HG02943 (cell line): ENCODE data around the gene CBX4.

Source experiments
- ATAC-seq: cut with Tn5 transposase; IDR thresholded peaks from one replicate; pipeline ENCODE4 v1.9.1; 2021; ENCODE audit warnings: mild to moderate bottlenecking, low read depth, moderate library complexity; ENCODE audit not compliant: unreplicated experiment

CBX4 gene

DNA sequence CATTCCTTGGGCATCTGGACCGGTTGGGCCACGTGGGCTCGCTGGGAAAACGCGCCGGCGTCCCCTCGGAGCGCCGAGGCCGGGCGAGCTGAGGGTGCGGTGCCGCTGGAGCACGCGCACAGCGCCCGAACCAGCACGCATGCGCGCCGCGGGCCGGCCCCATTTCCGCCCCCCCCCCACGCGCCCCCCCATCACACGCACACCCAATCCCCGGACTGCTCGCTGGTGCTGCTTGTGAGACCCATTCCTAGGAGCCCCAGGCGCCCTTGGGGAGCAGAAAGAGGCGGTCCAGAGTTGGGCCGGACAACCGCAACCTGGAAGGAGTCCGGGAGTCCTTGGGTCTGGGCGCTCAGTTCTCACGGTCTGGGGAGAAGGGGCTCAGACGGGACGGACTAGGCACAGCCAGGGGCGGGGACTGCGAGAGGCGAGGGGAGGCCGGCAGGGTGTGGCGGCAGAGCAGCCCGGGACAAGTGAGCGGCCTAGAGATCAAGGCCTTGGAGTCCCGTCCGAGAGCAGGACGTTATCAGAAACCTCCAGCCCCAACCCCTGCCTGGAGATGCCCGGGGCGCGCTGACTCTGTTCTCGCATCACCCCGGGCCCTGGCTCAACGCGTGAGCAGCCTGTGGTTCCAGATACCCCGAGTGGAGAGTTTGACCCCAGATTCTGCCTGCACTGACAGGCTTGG, 36.4 kb downstream of the CBX4 start:
- ATAC-seq = no peak

DNA sequence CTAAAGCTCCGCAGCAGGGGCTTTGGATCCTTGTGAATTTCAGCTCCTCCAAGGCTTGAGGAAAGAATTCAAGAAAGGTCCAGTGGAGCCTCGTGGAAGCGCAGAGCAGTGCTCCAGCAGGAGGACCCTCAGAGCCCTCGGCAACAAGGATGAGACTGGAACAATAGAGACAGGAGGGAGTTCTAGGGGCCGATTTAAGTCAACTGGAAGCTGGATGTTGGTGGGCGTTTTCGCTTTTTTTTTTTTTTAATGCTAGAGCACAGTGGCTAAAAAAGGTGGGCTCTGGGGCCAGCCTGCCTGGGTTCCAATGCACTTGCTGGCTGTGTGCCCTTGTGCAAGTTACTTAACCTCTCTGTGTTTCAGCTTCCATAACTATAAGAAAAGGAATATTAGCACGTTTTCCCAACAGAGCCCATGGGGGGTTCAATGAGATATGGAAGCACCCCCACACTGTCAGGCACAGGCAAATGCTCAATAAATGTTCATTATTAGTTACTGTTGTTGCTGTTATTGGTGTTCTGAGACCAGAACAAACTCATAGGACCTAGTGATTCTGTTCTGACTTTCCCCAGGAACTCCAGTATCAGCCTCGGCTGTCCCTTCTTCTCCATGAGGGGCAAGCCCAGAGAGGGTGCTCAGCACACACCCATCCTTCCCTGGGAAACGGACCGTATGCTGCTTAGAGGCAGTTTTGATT, 37.1 kb downstream of the CBX4 start:
- ATAC-seq = no peak

DNA sequence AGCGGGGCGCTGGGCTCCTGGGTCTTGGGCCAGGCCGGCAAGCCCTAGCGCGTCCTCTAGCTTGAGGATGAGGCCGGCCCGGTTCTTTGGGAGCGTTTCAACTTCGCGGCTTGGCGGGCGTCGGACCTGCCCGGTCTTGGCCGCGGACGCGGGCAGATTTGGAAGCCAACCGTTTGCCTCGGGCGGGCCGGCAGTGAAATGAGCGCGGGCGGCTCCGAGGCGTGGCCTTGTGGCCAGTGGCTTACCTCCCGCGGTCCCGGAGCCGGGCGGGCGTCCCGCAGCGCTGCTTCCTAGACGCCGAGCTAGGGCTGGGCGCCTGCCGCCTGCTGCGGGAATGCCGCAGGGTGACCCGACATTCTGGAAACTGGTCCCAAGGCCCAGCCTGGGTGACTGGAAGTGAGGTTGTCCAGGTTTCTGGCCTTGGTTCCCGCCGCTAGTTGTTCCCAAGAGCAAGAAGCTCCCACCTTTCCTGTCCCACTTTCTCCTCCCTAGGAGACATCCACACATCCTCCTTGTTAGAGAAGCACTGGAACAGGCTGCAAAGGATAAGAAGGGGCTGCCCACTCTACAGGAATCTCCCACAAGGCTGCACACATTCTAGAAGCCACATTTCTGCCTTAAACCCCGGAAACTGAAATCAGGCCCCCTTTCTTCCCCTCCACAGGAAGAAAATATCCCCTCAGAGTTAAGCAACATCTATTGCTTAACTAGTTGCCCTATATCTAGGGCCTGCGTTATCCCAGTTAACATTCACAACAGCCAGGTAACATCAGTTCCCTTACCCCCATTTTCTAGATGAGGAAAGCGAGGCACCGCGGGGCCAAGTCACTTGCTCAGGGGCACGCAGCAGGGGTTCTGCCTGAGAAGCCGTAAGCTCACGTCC, 37.8 kb downstream of the CBX4 start:
- no peak for ATAC-seq

DNA sequence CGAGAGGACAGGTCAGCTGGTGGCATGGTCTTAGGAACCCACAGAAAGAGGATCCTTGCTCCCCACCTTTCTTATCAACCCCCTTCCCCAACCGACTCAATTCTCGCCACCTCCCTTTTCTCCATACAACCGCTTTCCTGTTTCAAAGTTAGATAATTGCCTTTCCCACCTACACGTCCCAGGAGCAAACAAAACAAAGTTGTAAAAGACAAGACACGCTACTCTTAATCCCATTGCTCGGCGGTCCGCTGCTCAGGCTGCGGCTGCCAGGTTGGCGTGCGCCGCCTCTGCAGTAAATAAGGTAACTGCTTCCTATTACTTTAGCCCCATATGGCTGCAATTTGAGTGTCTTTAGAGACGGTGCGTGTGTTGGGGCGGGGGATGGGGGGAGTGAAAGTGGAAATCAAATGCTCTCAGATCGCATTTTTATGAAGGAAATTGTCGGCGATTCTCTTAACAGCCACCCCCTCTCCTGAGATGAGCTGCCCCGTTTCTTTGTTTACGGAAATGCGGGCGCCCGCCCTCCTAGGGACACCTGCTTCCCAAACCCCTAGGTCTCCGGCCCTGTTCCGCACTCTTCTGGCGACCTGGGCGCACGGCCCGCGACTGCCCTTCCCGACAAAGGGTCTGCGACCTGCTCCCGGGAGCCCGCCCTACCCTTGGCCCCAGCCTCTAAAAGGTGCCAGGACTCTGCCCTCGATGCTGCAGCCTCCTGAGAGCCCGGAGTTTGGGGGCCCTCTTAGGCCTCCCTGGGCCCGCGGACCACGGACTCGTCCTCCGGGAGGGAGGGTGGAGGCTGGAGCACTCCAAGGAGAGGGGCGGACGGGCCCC, 38.7 kb downstream of the CBX4 start:
- ATAC-seq = no peak

DNA sequence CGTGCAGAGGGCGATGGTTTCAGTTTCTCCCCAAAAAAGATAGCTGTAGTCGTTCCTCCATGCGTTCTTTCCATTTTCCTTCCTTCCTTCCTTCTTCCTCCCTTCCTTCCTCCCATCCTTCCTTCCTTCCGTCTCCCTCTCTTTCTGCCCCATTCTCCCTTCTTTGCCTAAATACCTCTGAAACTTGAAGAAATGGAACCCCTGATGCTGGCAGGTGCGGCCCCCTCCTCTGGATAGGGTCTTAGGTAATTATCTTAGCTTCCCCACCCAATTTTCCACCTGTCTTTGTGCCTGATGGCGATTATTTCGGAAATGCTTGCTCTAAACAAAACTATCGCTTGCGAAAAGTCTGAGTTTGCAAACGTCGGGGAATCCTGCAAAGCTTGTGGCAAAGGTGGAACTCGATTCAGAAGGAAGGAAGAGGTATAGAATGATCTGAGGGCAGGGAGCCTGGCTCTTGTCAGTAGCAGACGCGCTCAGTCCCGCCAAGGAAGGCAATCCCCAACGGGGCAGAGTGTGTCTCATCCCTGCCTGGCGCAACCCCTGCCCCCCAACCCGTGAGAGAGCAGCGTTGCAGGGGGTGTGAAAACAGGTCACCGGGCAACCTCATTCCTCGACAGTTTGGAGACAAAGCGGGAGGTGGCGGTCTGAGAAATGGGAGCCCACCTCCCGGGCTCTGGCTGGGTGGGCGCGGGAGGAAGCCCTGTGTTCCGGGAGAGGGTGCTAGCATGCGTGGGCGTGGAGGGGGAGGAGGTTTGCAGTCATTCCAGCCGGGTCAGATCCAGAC, 39.5 kb downstream of the CBX4 start:
- ATAC-seq = no peak

DNA sequence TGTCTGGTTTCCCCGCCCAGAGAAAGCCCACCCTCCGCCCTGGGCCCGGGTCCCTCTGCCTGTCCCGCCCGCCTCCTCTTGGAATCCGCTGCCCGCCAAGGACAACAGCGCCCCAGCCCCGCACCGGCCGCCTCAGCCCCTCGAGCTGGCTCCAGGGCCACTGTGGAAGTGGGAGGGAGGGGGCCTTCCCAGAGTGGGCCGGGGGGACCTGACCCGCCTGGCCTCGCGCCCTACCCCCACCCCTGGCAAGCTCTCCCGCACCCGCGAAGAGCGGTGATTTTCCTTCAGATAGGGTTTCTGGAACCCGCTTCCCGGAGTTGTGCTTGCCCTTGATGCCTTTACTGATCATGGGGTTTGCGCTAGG, 40.1 kb downstream of the CBX4 start:
- ATAC-seq = no peak

DNA sequence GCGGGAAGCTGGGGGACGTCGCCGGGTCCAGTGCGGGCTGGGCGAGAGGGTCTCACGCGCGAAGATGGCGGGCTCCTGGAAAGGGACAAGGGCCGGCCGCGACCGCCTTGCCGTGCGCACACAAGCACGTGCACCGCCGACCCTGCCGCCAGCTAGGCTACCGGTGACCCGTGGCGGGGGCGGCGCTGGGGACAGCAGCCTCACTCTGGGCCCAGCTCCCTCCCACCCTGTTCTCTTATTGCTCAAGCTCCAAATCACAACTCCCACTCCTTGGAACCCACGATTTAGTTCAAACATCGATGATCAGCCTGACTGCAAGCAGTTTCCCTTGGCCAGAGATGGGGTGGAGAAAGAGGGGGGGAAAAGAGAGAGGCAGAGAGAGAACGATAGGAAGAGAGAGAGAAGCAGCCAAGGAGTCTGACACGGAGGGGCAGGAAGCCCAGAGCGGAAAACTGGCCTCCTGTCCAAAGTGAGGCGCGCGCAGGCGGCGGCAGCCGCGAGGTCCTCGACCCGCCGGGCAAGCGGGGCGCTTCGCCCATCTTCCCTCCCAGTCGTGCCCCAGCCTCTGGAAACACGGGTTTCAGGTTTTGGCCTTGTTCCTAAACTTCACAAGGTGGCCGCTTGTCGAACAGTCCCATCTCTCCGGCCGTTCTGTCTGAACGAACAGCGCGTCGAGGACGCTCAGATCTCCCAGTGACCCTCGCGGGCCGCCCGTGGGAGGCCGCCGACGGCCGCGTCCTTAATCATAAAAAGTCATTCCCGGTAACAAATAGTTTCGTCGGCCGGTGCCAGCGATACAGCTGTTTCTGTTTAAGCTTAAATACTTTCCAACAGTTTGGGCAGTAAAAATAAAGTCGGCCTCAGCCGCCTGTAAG, 40.7 kb downstream of the CBX4 start:
- ATAC-seq = no peak

DNA sequence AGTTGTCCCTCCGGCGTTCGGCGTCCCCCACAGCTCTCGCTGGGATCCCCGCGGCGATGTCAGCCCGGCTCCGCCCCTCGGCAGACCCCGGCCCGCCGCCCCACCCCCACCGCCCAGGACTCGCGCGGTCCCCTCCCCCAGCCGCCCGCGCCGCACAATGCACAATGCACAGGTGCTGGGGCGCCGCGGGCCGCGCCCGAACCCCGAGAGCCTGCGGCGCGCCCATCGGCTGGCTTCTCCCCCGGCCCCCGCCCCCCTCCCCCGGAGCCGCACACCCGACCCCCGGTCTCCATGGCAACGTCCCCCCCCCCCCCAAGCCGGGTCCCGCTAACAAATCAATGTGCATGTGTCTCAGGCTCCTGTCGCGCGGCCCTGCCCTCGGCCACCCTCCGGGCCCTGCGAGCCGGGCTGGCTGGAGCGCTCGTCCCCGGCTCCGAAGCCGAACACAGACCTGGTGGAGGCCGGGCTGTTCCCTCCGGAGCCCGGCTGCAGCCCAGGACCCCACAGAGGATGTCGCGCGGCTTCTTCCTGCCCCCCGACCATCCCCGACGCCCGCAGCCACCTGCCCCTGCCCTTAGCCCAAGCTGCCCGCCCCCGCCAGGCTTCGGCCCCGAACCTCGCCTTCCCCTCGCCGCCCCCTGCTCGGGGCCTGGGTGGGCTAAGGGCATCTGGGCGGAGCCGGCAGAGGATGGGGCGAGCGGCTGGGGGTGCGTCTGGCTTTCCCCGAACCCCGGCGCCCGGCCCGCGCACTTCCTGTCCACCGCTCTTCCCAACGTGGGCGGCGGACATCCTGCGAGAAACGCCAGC, 41.5 kb downstream of the CBX4 start:
- ATAC-seq = no peak

DNA sequence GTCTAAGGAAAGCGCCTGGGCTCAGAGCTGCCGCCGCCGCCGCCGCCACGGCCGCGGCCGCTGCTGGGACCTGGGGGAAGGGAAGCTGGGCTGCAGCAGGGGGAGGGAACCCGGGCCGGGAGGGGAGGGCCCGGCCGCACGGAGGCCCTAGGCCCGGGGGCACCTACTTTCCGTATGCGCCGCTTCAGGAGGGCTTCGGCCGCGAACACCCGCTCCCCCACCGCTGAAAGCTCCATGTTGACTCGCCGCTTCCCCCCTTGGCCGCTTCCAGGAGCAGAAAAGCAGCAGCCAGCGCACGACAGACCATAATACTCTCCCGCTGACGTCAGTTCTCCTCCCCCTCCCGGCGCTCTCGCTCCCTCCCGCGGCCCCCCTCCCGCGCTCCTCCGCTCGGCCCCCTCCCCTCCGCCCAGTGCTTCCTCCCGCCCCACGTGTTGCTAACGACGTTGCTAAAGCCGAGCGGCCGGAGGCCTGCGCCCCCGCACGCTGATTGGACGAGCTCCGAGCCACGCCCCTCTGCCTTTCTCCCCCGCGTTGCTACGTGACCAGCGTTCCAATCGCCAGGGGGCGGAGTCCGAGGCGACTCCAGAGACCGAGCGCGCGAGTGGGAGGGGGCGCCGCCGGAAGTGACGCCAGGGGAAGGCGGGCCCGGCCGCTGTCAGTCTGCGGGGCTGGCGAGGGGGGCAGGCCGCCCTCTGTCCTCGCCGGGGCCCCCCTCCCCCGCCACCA, 42.3 kb downstream of the CBX4 start, which contains the start of gene CBX8:
Gene CBX8 (minus strand): TSS at position 315 of the 729 bp plus-strand sequence. CDS start 79 bp downstream, at position 236.
- peak; percentile 86 for ATAC-seq

DNA sequence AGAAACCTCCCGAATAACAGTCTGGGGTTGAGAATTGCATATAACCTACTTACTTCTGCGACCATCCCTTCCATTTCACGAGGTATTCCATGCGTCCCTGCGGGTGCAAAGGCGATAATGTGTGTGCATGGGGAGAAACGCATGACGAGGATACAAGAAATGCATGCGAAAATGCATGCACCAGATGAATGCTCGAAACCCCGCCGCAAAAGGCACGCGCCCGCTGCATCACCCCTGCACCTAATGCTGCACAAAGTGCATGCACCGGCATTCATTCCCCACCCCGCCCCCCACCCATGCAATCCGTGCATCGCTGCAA, 42.8 kb downstream of the CBX4 start:
- ATAC-seq = no peak

DNA sequence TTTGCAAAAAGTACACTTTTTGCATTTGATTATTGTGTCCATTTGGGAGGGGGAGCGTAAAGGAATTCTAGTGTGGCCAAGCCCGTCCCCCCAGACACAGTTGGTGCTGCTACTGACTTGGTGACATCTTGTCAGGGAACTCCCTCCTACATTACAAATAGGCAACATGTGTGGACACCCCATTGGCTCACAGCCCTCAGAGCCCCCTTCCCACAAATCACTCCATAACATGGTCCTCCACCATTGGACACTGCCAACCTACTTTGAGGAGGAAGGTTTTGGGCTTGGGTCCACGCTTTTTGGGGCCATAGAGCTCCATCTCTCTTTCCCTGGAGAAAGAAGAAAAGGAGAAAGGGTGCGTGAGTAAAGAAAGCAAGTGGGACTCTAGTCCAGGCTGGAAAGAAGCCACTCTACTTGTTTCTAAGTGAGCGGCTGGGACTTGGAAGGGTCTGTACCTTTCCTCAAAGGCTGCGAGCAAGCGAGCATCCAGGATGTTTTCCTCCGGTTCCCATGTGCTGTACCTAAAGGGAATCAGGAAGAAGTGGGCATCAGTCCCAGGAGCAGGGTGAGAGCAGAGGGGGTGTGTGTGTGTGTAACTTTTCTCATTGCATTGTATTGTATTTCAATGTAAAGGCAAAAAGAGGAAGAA, 43.3 kb downstream of the CBX4 start:
- no peak for ATAC-seq

DNA sequence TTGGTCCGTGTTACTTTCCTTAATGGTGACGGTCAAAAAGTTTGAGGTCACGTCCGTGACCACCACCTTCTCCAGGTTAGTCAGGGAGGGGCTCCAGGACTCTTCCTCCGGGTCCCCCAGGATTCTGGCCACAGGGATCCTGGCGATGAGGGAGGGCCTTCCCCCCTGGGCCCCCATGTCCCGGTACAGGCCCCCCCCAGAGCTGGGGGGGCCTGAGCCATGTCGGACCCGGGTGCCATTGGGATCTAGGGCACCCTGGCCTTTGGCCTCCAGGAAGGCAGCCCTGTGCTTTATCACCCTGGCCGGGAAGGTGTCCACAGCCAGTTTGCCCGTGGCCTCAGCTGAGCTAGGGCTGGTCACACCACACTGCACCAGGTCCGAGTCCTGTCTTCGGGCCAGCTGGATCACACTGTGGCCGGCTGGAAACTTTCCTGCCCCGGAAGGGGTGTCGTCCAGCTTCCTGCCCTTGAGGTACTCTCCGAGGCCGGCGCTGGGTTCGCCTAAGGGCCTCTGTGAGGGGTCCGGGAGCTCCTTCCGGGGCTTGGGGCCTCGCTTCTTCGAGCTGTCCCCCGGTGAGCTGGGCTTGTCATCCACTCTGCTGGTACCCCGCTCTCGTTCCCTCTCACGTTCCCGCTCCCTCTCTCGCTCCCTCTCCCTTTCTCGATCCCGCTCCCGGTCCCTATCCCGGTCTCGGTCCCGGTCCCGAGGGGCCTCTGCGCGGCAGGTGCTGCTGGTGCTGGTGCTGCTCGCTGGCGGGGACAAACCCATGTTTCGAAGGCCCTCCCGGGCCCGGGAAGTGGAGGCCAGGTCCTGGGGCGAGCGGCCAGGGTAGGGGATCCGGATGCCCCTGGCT, 44.4 kb downstream of the CBX4 start:
- no peak for ATAC-seq

DNA sequence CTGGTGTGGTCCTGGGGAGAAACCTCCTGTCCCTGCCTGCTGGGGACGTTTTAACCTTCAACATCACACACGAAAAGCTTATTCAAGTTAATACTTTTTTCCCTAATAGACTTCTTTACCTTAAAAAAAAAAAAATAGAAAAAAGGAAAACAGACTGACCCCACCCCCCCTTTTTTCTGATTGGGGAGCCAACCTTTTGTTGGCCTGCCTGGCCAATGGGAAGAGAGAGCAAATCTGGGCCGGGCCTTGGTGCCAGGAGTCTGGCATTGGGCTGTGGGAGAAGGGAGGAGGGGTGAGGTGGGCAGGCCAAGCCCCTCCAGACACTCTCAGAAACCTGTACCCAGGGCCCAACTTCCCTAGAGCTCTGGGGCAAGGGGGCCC, 45.3 kb downstream of the CBX4 start:
- ATAC-seq = no peak

DNA sequence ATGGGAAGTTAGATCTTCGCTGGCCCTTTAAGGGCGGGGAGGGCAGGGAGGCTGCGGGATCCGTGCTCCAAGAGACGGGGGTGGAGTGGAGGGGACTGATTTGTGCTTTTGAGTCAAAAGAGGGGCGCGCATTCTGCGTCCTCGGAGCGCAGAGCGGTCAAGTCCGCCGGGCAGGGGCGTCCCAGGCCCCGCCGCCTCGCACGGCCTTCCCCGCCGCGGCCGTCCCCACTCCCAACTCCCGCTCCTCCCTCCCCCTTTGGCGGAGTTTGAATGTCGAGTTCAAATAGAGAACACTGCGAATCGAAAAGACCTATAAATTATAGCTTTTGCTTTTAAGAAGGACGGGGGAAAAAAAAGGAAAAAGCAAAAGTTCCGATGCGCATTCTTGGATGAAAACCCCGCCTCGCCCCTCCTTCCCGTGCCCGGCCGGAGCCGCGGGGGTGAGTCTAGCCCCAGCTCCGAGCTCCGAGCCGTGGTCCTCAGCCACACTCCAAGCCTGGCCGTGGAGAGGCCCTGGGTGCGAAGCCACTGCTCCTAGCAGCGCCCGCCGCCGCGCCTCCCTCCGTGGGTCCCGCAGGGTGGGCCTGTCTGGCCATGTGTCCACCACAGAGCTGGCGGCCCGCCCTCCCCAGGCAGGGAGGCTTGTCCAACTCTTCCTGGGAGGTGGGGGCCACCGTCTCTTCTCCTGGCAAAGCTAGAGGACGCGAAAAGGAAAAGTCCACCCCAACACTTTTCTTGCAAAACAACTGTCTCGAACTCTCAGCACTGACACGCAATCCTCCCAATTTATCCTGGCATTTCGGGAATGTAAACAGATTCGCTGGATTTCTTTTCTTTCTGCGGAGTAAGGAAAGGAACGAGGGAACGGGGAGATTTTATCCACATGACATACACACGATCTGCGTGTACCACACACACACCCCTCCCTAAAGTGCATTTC, 46.0 kb downstream of the CBX4 start:
- no peak for ATAC-seq

DNA sequence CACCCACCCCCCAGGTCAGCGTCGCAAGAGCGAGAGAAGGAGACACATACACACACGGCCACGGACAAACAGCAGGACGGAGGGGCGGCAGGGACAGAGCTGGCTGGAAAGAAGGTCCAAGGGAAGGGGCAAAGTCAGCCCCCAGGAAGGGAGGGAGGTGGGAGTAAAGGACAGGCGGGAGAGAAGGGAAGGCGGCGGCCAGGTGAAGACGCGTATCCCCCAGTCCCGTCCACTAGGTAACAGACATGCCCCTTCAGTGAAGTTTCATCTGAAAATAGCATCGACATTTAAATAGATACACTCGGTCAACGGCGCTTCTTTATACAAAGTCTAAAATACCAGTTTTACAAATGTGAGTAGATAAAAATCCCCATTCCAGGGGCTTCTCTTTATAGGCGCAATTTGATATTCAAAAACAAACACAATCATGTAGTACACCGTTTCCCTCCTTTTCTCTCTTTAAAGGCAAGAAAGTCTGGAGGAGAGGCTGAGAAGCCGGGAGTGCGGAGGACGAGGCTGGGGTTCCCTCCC, 46.8 kb downstream of the CBX4 start:
- ATAC-seq = no peak
